Activated T-helper 2 cell treated with anti-CD3 and anti-CD28 coated beads, Interferon-gamma antibody, Interleukin-2, Interleukin-4, amounts not matched to agents 10 μg/mL and 5 μg/mL and 100 μg/mL, durations not matched to agents 14 hours and 24 hours and 36 hours (primary cell): ENCODE results near the gene CDH3. TPM values are rescaled to one million over a fixed set of nuclear protein-coding genes. Genes with fewer than 3 reads are reported as not detected.

ENCODE experiments used
- DNase-seq: peaks from one replicate; pipeline ENCODE4 v3.0.0; 2021; ENCODE audit warnings: low spot score
- H3K27ac Mint-ChIP-seq: one replicate; pipeline ENCODE4 v1.8.0; 2021; ENCODE audit warnings: mixed read lengths
- H3K27me3 Mint-ChIP-seq: one replicate; pipeline ENCODE4 v1.8.0; 2021; ENCODE audit warnings: low read depth, mixed read lengths
- H3K36me3 Mint-ChIP-seq: one replicate; pipeline ENCODE4 v1.8.0; 2021; ENCODE audit warnings: low read depth, mixed read lengths
- H3K4me1 Mint-ChIP-seq: one replicate; pipeline ENCODE4 v1.8.0; 2021; ENCODE audit warnings: low read depth, mixed read lengths
- H3K4me3 Mint-ChIP-seq: one replicate; pipeline ENCODE4 v1.8.0; 2021; ENCODE audit warnings: low read depth, mild to moderate bottlenecking, moderate library complexity, mixed read lengths
- H3K9me3 Mint-ChIP-seq: one replicate; pipeline ENCODE4 v1.8.0; 2021; ENCODE audit warnings: mixed read lengths
- intact Hi-C: fragments of 100-400 bp; cut with micrococcal nuclease; formaldehyde crosslinking; loops from one replicate; pipeline ENCODE4 v1.15.1; 2023
- total RNA-seq: library from RNA; stranded (reverse); gene quantifications from 2 replicates; pipeline ENCODE4 v1.2.3, GENCODE V29; 2022

Gene CDH3
- total RNA-seq, 1 donor from 2014 or later: 0.75 TPM

- Mint-ChIP-seq H3K27ac (no peak overlapping the region), H3K9me3 (no peaks in the 10 kb centered on the region), H3K4me3 (no peak overlapping the region), H3K36me3 (no peaks in the 10 kb centered on the region), H3K4me1 (no peaks in the 10 kb centered on the region), H3K27me3 (peaks cover 20% of the 10 kb centered on the region)
- DNase-seq: no peak
- intact Hi-C loops: no loop called here
Observed at GRCh38 chr16:68658341-68658973, 13.3 kb downstream of the CDH3 start.

GRCh38 chr16:68658974-68659360, 13.9 kb downstream of the CDH3 start:
- intact Hi-C loops: no loop called here
- Mint-ChIP-seq H3K36me3 (no peaks in the 10 kb centered on the region), H3K27ac (no peak overlapping the region), H3K4me1 (no peaks in the 10 kb centered on the region), H3K4me3 (no peak overlapping the region), H3K9me3 (no peaks in the 10 kb centered on the region), H3K27me3 (peaks cover 20% of the 10 kb centered on the region)
- DNase-seq: no peak

- Mint-ChIP-seq H3K9me3 (no peaks in the 10 kb centered on the region), H3K4me1 (no peaks in the 10 kb centered on the region), H3K27me3 (peaks cover 20% of the 10 kb centered on the region), H3K36me3 (no peaks in the 10 kb centered on the region), H3K4me3 (no peak overlapping the region), H3K27ac (no peak overlapping the region)
- no peak for DNase-seq
- intact Hi-C loops: loop anchor here (10.0 kb wide), 1 partner anchor 135 kb away; no protein-coding TSS in a partner anchor
Observed at GRCh38 chr16:68659412-68660358, 14.6 kb downstream of the CDH3 start.

- H3K9me3 Mint-ChIP-seq: no peaks in the 10 kb centered on the region
- H3K4me3 Mint-ChIP-seq: no peak overlapping the region
- H3K27me3 Mint-ChIP-seq: peaks cover 20% of the 10 kb centered on the region
- H3K36me3 Mint-ChIP-seq: no peaks in the 10 kb centered on the region
- H3K4me1 Mint-ChIP-seq: no peaks in the 10 kb centered on the region
- intact Hi-C loops: loop anchor here (10.0 kb wide), 1 partner anchor 136 kb away; no protein-coding TSS in a partner anchor
- no peak for DNase-seq
- H3K27ac Mint-ChIP-seq: no peak overlapping the region
Observed at GRCh38 chr16:68660359-68660795, 15.3 kb downstream of the CDH3 start.

GRCh38 chr16:68662035-68662434, 16.9 kb downstream of the CDH3 start:
- Mint-ChIP-seq H3K9me3 (no peaks in the 10 kb centered on the region), H3K4me1 (no peaks in the 10 kb centered on the region), H3K27ac (no peak overlapping the region), H3K27me3 (peaks cover 16% of the 10 kb centered on the region), H3K4me3 (no peak overlapping the region), H3K36me3 (no peaks in the 10 kb centered on the region)
- intact Hi-C loops: loop anchor here (10.0 kb wide), 1 partner anchor 137 kb away; no protein-coding TSS in a partner anchor
- no peak for DNase-seq

GRCh38 chr16:68664297-68664696, 19.2 kb downstream of the CDH3 start:
- H3K9me3 Mint-ChIP-seq: no peaks in the 10 kb centered on the region
- H3K4me3 Mint-ChIP-seq: no peak overlapping the region
- intact Hi-C loops: loop anchor here (10.0 kb wide), 1 partner anchor 139 kb away; no protein-coding TSS in a partner anchor
- H3K36me3 Mint-ChIP-seq: no peaks in the 10 kb centered on the region
- H3K27ac Mint-ChIP-seq: no peak overlapping the region
- H3K4me1 Mint-ChIP-seq: peaks cover 10% of the 10 kb centered on the region
- H3K27me3 Mint-ChIP-seq: peaks cover 14% of the 10 kb centered on the region
- no peak for DNase-seq

- intact Hi-C loops: loop anchor here (10.0 kb wide), 1 partner anchor 141 kb away; no protein-coding TSS in a partner anchor
- no peak for DNase-seq
- Mint-ChIP-seq H3K36me3 (no peaks in the 10 kb centered on the region), H3K27me3 (peaks cover 9% of the 10 kb centered on the region), H3K4me1 (peaks cover 10% of the 10 kb centered on the region), H3K4me3 (no peak overlapping the region), H3K27ac (no peak overlapping the region), H3K9me3 (no peaks in the 10 kb centered on the region)
Observed at GRCh38 chr16:68665501-68665900, 20.4 kb downstream of the CDH3 start.

GRCh38 chr16:68668266-68668665, 23.2 kb downstream of the CDH3 start:
- peak overlapping the region; percentile 21 for H3K27ac Mint-ChIP-seq
- H3K4me1 Mint-ChIP-seq: peaks cover 10% of the 10 kb centered on the region
- no peaks in the 10 kb centered on the region for H3K9me3 Mint-ChIP-seq
- no peaks in the 10 kb centered on the region for H3K27me3 Mint-ChIP-seq
- DNase-seq: no peak
- intact Hi-C loops: loop anchor here (10.0 kb wide), 1 partner anchor 143 kb away; no protein-coding TSS in a partner anchor
- no peak overlapping the region for H3K4me3 Mint-ChIP-seq
- no peaks in the 10 kb centered on the region for H3K36me3 Mint-ChIP-seq

GRCh38 chr16:68676113-68676860, 31.2 kb downstream of the CDH3 start:
- intact Hi-C loops: no loop called here
- Mint-ChIP-seq H3K36me3 (no peaks in the 10 kb centered on the region), H3K27me3 (peaks cover 2% of the 10 kb centered on the region), H3K27ac (no peak overlapping the region), H3K4me1 (no peaks in the 10 kb centered on the region), H3K9me3 (no peaks in the 10 kb centered on the region), H3K4me3 (no peak overlapping the region)
- DNase-seq: no peak

- Mint-ChIP-seq H3K27ac (no peak overlapping the region), H3K4me1 (no peaks in the 10 kb centered on the region)
Observed at GRCh38 chr16:68681038-68681437, 35.9 kb downstream of the CDH3 start.

GRCh38 chr16:68685685-68686478, 40.8 kb downstream of the CDH3 start:
- intact Hi-C loops: no loop called here
- no peaks in the 10 kb centered on the region for H3K36me3 Mint-ChIP-seq
- DNase-seq: no peak

More at GRCh38 chr16:68681038-68681437, 35.9 kb downstream of the CDH3 start:
- intact Hi-C loops: no loop called here
- H3K27me3 Mint-ChIP-seq: no peaks in the 10 kb centered on the region
- H3K9me3 Mint-ChIP-seq: no peaks in the 10 kb centered on the region
- H3K36me3 Mint-ChIP-seq: no peaks in the 10 kb centered on the region
- no peak overlapping the region for H3K4me3 Mint-ChIP-seq
- no peak for DNase-seq

GRCh38 chr16:68686905-68687304, 41.8 kb downstream of the CDH3 start:
- intact Hi-C loops: no loop called here
- Mint-ChIP-seq H3K4me1 (no peaks in the 10 kb centered on the region), H3K4me3 (no peak overlapping the region), H3K27ac (no peak overlapping the region), H3K9me3 (no peaks in the 10 kb centered on the region), H3K36me3 (no peaks in the 10 kb centered on the region), H3K27me3 (no peaks in the 10 kb centered on the region)
- DNase-seq: no peak

More at GRCh38 chr16:68685685-68686478, 40.8 kb downstream of the CDH3 start:
- H3K4me3 Mint-ChIP-seq: no peak overlapping the region
- no peaks in the 10 kb centered on the region for H3K9me3 Mint-ChIP-seq
- no peaks in the 10 kb centered on the region for H3K4me1 Mint-ChIP-seq
- no peaks in the 10 kb centered on the region for H3K27me3 Mint-ChIP-seq
- H3K27ac Mint-ChIP-seq: no peak overlapping the region
